PC-3 (cell line): ENCODE results near the gene CXCR3. TPM values are rescaled to one million over a fixed set of nuclear protein-coding genes. Genes with fewer than 3 reads are reported as not detected.

ENCODE experiments used
- ATAC-seq: fragments of 200-7000 bp; cut with Tn5 transposase; 2 replicates; pipeline ENCODE4 v1.9.1; 2020; ENCODE audit warnings: mild to moderate bottlenecking, moderate library complexity
- BruUV-seq: library from RNA; stranded (reverse); fragments of 400-500 nt; replicated peaks from 2 replicates; lab custom pipeline; 2021; lab: Mats Ljungman, UMichigan
- CTCF ChIA-PET: fragments of 300-600 bp; sonication (Branson Sonifier 250); formaldehyde crosslinking; loops from one replicate; lab custom pipeline; 2022; ENCODE audit warnings: antibody characterized with exemption; lab: Charles Lee
- POLR2A ChIA-PET: fragments of 300-600 bp; sonication (Branson Sonifier 250); formaldehyde crosslinking; loops from one replicate; lab custom pipeline; 2022; ENCODE audit warnings: antibody characterized with exemption; ENCODE audit not compliant: unreplicated experiment; lab: Charles Lee
- DNase-seq: peaks from one replicate; pipeline ENCODE4 v3.0.0-alpha.2; 2015
- H2AFZ ChIP-seq: fragments of 300-600 bp; sonication (generic); 2 replicates; pipeline ENCODE4 v1.6.0; 2016; ENCODE audit warnings: antibody characterized with exemption, low read length
- H3F3A ChIP-seq: fragments of 300-600 bp; sonication (generic); one replicate; pipeline ENCODE4 v1.6.0; 2017; ENCODE audit warnings: antibody characterized with exemption, low read length, control low read depth, mild to moderate bottlenecking; ENCODE audit not compliant: unreplicated experiment
- H3K27ac ChIP-seq: fragments of 300-600 bp; sonication (generic); 2 replicates; pipeline ENCODE4 v1.5.1; 2016; ENCODE audit warnings: mild to moderate bottlenecking, low read length
- H3K27me3 ChIP-seq: fragments of 300-600 bp; sonication (generic); 2 replicates; pipeline ENCODE4 v1.6.1; 2016; ENCODE audit warnings: low read length, mixed read lengths
- H3K36me3 ChIP-seq: fragments of 300-600 bp; sonication (generic); 2 replicates; pipeline ENCODE4 v1.6.1; 2016; ENCODE audit warnings: low read depth, mixed run types, low read length, mixed read lengths
- H3K4me1 ChIP-seq: fragments of 300-600 bp; sonication (generic); 2 replicates; pipeline ENCODE4 v1.5.1; 2016; ENCODE audit warnings: low read length; ENCODE audit not compliant: insufficient read depth
- H3K4me2 ChIP-seq: fragments of 300-600 bp; sonication (generic); 2 replicates; pipeline ENCODE4 v1.6.0; 2016; ENCODE audit warnings: low read length
- H3K4me3 ChIP-seq: fragments of 300-600 bp; sonication (generic); 2 replicates; pipeline ENCODE4 v1.5.1; 2016; ENCODE audit warnings: mild to moderate bottlenecking, low read length, mixed read lengths
- H3K79me2 ChIP-seq: fragments of 300-600 bp; sonication (generic); 2 replicates; pipeline ENCODE4 v1.6.1; 2017; ENCODE audit warnings: low read length, mixed read lengths
- H3K9ac ChIP-seq: fragments of 300-600 bp; sonication (generic); 2 replicates; pipeline ENCODE4 v1.6.0; 2016; ENCODE audit warnings: mild to moderate bottlenecking, low read length
- H3K9me2 ChIP-seq: fragments of 300-600 bp; sonication (generic); replicated peaks from 2 replicates; pipeline ENCODE4 v1.6.1; 2016; ENCODE audit warnings: mixed run types, low read length, mixed read lengths
- H3K9me3 ChIP-seq: fragments of 300-600 bp; sonication (generic); 2 replicates; pipeline ENCODE4 v1.6.1; 2016; ENCODE audit warnings: low read length, mixed read lengths
- H4K20me1 ChIP-seq: fragments of 300-600 bp; sonication (generic); 2 replicates; pipeline ENCODE4 v1.6.1; 2016; ENCODE audit warnings: low read length, mixed read lengths
- EZH2 ChIP-seq: fragments of 300-600 bp; sonication (generic); IDR thresholded peaks from one replicate; pipeline ENCODE4 v1.6.1; 2017; ENCODE audit warnings: antibody characterized with exemption, mild to moderate bottlenecking, low read length; ENCODE audit not compliant: unreplicated experiment
- EZH2phosphoT487 ChIP-seq: fragments of 300-600 bp; sonication (generic); IDR thresholded peaks from 2 replicates; pipeline ENCODE4 v1.6.1; 2018; ENCODE audit warnings: mild to moderate bottlenecking, antibody characterized with exemption, low read length, borderline replicate concordance
- intact Hi-C: fragments of 100-400 bp; cut with micrococcal nuclease; formaldehyde crosslinking; loops from 2 replicates; pipeline ENCODE4 v1.9.0; 2023
- total RNA-seq: library from RNA; depleted of rRNA; stranded (reverse); fragments of >200 nt; gene quantifications from 2 replicates; pipeline ENCODE4 v1.2.3, GENCODE V29; 2014
- TF ChIP-seq, protein P1 (sequence below): fragments of 300-600 bp; sonication (generic); conservative IDR thresholded peaks from 2 replicates; pipeline ENCODE4 v1.5.1; 2017; ENCODE audit warnings: antibody characterized with exemption, low read depth, mild to moderate bottlenecking, low read length

CXCR3 gene
- total RNA-seq, 1 experiment from 2014 or later, result not detected

DNA sequence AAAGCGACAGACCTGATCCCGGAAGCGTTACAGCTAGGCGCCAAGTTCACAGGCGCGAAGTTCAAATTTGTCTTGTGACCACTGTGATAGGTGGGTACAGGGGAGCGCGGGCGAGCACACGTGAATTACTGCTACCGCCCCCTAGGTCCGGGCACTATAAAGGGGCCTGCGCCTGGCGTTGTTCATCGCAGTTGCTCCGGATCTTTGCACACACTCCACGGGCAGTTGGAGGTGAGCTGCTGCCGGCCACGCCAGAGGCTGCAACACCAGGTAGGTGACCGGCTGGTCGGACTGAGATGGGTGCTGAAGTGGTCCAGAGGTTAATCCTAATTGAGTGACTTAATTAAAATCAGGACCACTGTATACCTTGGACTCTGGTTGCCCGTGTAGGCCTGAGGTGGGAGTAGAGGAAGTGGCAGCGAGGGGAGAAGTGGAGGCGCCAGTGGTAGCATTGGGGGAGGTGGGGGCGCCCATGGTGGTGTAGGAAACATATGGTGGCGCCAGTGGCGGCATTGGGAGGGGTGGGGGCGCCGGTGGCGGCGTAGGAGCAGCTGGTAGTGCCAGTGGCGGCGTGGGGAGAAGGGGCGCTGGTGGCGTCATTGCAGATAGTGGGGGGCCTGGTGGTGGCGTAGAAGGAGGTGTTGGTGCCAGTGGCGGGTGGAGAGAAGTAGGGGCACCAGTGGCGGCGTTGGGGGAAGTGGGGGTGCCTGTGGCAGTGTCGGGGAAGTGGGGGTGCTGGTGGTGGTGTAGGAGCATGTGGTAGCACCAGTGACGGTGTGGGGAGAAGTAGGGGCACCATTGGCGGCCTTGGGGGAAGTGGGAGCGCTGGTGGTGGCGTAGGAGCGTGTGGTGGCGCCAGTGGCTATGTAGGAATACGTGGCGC lies 39.8 kb downstream of the CXCR3 start, which contains the start of gene GCNA:
GCNA (plus strand) TSS at position 185 of the 883 bp plus-strand sequence. CDS start 2,385 bp downstream, outside the sequence.
- no peak within 1 kb of the TSS for H2AFZ ChIP-seq
- H3K79me2 ChIP-seq, result no peaks in the 10 kb centered on the region
- H3K27me3 ChIP-seq, result no peaks in the 10 kb centered on the region
- H4K20me1 ChIP-seq, result no peaks in the 10 kb centered on the region; the same call in 1 of the 2 replicates
- intact Hi-C loops, result no loop called here
- DNase-seq (no peak), ATAC-seq (no peak)
- no peaks in the 10 kb centered on the region for H3K9me2 ChIP-seq
- H3K9me3 ChIP-seq, result no peaks in the 10 kb centered on the region
- no peak within 1 kb of the TSS for H3K27ac ChIP-seq
- BruUV-seq, result no TSS peak
- H3K36me3 ChIP-seq, result peaks cover 22% of the 10 kb centered on the region
- no peaks in the 10 kb centered on the region for H3F3A ChIP-seq
- ChIA-PET POLR2A (no interaction called here), CTCF (no interaction called here)
- H3K4me2 ChIP-seq, result no peak within 1 kb of the TSS
- TF ChIP-seq EZH2phosphoT487 (no peak), EZH2 (no peak)
- TF ChIP-seq, protein P1, sequence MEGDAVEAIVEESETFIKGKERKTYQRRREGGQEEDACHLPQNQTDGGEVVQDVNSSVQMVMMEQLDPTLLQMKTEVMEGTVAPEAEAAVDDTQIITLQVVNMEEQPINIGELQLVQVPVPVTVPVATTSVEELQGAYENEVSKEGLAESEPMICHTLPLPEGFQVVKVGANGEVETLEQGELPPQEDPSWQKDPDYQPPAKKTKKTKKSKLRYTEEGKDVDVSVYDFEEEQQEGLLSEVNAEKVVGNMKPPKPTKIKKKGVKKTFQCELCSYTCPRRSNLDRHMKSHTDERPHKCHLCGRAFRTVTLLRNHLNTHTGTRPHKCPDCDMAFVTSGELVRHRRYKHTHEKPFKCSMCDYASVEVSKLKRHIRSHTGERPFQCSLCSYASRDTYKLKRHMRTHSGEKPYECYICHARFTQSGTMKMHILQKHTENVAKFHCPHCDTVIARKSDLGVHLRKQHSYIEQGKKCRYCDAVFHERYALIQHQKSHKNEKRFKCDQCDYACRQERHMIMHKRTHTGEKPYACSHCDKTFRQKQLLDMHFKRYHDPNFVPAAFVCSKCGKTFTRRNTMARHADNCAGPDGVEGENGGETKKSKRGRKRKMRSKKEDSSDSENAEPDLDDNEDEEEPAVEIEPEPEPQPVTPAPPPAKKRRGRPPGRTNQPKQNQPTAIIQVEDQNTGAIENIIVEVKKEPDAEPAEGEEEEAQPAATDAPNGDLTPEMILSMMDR, result no peak
- H3K4me1 ChIP-seq, result peaks cover 6% of the 10 kb centered on the region; the same call in 1 of the 2 replicates
- no peak within 1 kb of the TSS for H3K4me3 ChIP-seq
- H3K9ac ChIP-seq, result no peak within 1 kb of the TSS

DNA sequence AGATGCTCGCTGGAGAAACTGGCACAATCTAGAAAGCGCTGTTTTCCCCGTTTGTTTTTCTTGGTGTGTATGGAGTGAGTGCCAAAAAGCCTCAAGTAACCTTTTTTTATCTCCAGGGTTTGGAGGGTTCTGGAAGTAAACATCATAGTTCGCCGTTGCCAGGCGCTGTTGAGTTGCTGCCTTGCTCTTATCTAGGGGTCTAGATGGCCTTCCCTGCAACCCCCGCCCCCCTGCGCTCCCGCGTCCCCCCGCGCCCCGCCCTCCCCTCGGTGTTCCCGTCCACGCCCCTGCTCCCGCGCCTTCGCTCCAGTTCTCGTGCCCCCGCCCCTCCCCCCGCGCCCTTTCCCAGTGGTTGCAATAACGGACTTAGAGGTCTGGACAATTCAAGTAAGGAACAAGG lies 40.6 kb downstream of the CXCR3 start:
- no peak for ATAC-seq
- TF ChIP-seq, protein P1, result no peak
- TF ChIP-seq EZH2 (no peak), EZH2phosphoT487 (no peak)
- DNase-seq, result no peak
- H3K27ac ChIP-seq, result no peak overlapping the region
- peaks cover 29% of the 10 kb centered on the region for H3K36me3 ChIP-seq
- no peaks in the 10 kb centered on the region for H3F3A ChIP-seq
- H3K27me3 ChIP-seq, result no peaks in the 10 kb centered on the region
- CTCF ChIA-PET, result no interaction called here
- H4K20me1 ChIP-seq, result no peaks in the 10 kb centered on the region; the same call in 1 of the 2 replicates
- no peaks in the 10 kb centered on the region for H3K79me2 ChIP-seq
- no peak overlapping the region for H2AFZ ChIP-seq
- intact Hi-C loops, result no loop called here
- H3K4me1 ChIP-seq, result peaks cover 10% of the 10 kb centered on the region; the same call in 1 of the 2 replicates
- POLR2A ChIA-PET, result no interaction called here
- no peak overlapping the region for H3K4me2 ChIP-seq
- no TSS peak for BruUV-seq
- H3K9me2 ChIP-seq, result no peaks in the 10 kb centered on the region
- no peaks in the 10 kb centered on the region for H3K9me3 ChIP-seq
- no peak overlapping the region for H3K9ac ChIP-seq
- H3K4me3 ChIP-seq, result no peak overlapping the region
